Hepatocyte (in vitro differentiated cells): ENCODE measurements around the gene HACD2.

ENCODE experiments used
- EZH2 ChIP-seq: fragments of 200-600 bp; sonication (generic); IDR thresholded peaks from 2 replicates; pipeline ENCODE4 v1.6.1; 2016; ENCODE audit warnings: antibody characterized with exemption, mild to moderate bottlenecking, borderline replicate concordance
- TF ChIP-seq, protein P1 (sequence below): fragments of 200-600 bp; sonication (generic); IDR thresholded peaks from 2 replicates; pipeline ENCODE4 v1.5.1; 2016; ENCODE audit warnings: antibody characterized with exemption, mild to moderate bottlenecking; ENCODE audit not compliant: poor library complexity

DNA sequence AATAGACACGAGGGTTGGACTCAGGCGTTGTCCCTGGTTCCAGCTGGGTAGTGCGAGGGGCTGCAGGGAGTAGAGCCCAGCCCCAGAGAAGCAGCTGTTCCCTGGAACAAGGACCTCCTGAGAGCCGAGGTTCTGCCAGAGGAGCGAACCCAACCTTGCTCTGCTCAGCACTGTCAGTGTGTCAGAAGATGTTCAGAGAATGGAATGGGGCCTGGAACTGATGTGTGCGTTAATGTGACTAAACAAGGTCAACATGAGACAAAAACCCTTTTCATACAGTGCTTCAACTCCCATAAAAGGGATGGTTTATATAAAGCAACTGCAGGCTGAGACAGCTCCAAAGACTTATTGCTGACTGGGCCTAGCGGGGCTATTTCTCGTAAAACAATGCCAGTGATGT is 35.5 kb upstream of the HACD2 start:
- TF ChIP-seq, protein P1, sequence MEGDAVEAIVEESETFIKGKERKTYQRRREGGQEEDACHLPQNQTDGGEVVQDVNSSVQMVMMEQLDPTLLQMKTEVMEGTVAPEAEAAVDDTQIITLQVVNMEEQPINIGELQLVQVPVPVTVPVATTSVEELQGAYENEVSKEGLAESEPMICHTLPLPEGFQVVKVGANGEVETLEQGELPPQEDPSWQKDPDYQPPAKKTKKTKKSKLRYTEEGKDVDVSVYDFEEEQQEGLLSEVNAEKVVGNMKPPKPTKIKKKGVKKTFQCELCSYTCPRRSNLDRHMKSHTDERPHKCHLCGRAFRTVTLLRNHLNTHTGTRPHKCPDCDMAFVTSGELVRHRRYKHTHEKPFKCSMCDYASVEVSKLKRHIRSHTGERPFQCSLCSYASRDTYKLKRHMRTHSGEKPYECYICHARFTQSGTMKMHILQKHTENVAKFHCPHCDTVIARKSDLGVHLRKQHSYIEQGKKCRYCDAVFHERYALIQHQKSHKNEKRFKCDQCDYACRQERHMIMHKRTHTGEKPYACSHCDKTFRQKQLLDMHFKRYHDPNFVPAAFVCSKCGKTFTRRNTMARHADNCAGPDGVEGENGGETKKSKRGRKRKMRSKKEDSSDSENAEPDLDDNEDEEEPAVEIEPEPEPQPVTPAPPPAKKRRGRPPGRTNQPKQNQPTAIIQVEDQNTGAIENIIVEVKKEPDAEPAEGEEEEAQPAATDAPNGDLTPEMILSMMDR, result no peak
- TF ChIP-seq EZH2, result no peak
